Hypothalamus (tissue), 51 donors: ENCODE data around the gene CUL9.

ENCODE experiments used
- DNase-seq, 51 donors: peaks; one replicate each; lab custom pipeline; 2025; lab: John Stamatoyannopoulos, UW

CUL9 gene

DNA sequence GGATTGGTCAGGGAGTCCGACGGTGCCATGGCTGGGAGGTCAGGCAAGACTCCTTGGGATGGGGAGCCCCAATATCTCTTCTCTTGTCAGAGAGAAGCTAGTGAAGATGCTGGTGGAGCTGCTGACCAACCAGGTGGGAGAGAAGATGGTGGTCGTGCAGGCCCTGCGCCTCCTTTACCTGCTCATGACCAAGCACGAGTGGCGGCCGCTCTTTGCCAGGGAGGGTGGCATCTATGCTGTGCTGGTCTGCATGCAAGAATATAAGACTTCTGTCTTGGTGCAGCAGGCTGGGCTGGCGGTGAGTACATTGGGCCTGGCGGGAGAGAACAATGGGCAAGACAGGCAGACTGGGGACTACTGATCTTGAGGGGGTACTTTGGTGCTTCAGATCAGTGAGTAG, 10.9 kb downstream of the CUL9 start:
- DNase-seq = no peak

DNA sequence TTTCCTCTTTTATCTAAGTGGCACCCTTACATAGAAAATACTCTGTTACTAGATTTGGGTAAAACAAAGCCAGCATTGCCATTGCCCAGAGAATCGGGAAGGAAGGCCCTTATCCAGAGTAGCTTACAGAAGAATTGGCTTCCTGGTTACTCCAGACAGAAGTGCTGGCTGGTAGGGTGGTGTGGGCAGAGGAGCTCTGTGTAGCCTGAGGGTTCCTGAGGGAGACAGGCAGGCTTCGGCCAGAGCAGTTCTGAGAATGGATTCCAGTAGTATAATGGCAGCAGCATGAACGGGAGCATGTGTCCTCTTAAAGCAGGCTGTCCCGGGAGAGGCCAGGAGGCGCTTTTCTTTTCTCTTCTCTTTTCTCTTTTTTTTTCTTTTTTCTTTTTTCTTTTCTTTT, 11.9 kb downstream of the CUL9 start:
- no peak for DNase-seq

DNA sequence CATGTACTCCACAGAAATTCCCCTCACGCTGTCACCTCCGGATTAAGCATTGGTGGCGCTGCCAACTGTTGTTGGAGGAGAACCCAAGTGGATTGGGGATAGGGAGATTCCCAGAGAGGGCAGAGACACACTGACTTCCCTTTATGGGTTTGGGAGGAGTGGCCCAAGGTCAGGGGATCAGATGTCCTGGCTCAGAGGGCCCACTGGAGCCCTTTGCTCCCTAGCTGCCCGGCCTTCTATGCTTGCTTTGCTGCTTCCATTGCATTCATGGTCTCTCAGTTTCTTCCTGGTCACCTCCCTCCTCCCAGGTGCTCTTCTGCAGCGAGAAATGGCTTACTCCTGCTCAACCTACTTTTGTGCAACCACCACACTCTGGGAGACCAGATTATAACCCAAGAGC, 14.3 kb downstream of the CUL9 start:
- no peak for DNase-seq

DNA sequence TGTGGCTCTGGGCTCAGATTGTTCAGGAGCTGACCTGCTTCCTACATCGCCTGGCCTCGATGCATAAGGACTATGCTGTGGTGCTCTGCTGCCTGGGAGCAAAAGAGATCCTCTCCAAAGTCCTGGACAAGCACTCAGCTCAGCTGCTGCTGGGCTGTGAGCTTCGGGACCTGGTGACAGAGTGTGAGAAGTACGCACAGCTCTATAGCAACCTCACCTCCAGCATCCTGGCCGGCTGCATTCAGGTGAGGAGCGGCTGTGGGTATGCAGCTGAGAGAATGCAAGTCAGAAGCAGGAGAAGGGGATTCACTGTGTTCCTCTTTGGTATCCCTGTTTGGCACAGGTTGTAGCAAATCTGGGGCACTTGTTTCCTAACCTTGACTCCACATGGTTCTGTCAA, 17.9 kb downstream of the CUL9 start:
- no peak for DNase-seq

DNA sequence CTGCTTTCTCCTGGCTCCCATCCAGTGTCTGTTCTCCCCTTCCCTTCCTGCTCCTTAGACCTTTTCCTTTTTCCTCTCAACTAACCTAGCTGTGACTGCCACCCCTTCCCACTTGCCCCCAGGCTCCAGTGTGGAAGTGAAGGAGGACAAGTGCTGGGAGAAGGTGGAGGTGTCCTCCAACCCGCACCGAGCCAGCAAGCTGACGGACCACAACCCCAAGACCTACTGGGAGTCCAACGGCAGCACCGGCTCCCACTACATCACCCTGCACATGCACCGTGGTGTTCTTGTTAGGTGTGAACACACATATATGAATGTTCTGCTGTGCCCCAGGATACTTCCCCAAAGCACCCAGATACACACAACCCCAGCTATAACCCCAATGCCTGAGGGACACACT, 18.5 kb downstream of the CUL9 start:
- DNase-seq = no peak

DNA sequence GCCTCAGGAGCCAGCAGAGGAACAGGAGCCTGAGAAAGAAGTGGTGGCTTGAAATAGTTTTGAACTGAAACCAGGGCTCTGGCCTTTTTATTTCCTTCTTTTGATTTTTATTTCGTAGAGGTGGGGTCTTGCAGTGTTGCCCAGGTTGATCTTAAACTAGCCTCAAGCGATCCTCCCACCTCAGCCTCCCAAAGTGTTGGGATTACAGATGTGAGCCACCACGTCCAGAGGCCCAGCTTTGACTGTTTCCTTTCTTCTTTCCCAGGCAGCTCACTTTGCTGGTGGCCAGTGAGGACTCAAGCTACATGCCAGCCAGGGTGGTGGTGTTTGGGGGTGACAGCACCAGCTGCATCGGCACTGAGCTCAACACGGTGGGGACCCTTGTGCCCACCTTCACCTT, 20.5 kb downstream of the CUL9 start:
- no peak for DNase-seq

DNA sequence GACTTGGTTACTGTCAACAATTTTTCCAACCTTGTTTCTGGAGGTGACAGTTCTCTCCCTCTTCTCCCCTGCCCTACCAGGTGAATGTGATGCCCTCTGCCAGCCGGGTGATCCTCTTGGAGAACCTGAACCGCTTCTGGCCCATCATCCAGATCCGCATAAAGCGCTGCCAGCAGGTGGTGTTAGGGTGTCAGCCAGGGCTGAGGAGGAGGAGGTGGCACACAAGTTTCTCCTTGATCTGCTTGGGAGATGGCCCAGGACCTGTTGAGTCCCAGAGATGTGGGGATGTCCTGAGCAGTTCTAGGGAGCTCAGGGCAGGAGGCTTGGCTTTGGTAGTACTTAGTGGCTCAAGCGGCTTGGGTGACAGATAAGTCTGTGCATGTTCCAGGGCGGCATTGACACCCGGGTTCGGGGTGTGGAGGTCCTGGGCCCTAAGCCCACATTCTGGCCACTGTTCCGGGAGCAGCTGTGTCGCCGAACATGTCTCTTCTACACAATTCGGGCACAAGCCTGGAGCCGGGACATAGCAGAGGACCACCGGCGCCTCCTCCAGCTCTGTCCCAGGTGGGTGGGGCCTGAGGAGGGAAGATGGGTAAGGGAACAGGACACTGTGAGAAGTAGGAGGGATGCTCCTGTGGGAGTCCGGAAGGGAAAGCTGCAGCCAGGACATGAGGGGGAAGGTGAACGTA, 21.2 kb downstream of the CUL9 start:
- no peak for DNase-seq

DNA sequence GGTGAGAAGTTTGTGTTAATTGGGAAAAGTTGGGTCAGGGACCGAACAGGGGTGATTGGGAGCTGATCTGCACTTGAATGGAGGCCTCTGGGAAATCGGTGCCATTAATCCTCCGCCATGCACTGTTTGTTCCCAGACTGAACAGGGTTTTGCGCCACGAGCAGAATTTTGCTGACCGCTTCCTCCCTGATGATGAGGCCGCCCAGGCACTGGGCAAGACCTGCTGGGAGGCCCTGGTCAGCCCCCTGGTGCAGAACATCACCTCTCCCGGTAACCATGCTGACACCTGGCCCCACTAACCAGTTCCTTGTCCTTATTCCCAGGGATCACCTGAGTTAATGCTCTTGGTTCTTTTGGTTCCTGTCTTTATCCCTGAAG, 21.7 kb downstream of the CUL9 start:
- DNase-seq = no peak

DNA sequence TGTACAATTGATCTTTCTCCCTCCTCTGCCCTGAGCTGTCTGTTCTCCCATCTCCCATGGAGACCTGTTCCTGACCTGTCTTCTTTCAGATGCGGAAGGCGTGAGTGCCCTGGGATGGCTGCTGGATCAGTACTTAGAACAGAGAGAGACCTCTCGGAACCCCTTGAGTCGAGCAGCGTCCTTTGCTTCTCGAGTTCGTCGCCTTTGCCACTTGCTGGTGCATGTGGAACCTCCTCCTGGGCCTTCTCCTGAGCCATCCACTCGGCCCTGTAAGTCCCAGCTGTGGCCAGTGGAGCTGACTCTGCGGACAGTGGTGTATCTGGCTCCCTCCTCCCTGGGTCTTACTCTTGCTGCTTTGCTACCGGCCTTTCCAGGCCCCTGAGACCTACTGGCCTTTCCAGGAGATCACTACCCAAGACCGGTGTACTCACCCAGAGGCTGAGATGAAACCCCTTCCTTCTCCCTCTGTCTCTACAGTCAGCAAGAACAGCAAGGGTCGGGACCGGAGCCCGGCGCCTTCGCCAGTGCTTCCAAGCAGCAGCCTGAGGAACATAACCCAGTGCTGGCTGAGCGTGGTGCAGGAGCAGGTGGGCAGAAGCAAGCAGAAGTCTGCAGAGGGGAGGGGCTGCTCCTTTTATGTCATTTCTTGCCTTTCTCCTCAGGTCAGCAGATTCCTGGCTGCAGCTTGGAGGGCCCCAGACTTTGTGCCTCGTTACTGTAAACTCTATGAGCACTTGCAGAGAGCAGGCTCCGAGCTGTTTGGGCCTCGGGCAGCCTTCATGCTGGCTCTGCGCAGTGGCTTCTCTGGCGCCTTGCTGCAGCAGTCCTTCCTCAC, 22.5 kb downstream of the CUL9 start:
- DNase-seq = no peak

DNA sequence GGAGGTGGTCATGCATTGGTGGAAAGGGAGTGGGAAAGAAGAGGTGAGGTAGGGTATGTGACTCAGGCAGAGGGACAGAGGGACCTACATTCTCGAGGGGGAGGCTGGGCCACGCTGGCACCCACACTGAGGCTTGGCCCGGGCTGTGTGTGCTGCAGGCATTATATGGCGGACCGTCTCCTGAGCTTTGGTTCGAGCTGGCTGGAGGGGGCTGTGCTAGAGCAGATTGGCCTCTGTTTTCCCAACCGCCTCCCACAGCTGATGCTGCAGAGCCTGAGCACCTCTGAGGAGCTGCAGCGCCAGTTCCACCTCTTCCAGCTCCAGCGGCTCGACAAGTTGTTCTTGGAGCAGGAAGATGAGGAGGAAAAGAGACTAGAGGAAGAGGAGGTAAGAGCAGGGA, 23.9 kb downstream of the CUL9 start:
- DNase-seq = no peak

DNA sequence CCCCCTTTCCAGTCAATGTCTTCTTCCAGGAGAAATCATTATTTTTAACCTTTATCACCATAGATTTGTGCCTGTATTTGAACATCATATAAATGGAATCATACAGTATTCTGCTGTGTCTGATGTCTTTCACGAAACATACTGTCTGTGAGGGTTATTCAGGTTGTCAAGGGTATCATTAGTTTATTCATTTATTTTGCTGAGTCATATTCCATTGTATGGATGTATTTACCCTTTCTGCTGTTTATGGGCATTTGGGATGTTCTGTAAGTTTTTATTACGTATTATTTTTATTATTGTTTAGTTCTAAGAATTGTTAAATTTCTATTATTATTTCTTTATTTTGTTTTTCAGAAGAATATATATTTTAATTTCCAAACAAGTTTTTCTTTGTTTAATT, 25.3 kb downstream of the CUL9 start:
- DNase-seq = no peak

DNA sequence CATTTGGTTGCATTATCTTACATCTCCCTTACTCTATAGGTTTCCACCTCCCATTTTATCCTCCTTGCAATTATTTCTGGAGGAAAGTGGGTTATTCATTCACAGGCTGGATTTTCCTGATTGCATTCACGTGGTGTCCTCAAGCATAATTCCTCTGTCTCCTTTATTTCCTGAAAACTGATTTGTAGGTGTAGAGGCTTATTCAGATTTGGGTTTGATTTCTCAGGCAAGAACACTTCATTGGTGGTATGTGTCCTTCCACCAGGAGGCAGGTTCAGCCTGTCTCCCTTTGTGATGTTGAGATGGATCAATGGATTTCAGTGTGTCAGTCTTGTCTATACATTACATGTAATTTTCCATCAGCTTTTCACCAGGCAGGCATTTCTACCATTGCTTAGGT, 30.0 kb downstream of the CUL9 start:
- no peak for DNase-seq

DNA sequence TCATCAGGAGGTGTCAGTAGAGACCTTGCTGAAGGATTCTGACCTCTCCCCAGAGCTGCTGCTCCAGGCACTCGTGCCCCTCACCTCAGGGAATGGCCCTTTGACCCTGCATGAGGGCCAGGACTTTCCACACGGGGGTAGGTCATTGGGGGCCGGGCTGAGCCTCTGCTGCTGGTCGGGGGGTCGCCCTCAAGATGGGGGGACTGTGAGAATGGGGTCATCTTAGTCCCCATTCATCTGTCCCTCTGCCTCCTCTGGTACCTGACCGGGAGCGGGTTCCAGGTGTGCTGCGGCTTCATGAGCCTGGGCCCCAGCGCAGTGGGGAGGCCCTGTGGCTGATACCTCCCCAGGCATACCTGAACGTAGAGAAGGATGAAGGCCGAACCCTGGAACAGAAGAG, 31.4 kb downstream of the CUL9 start:
- no peak for DNase-seq

DNA sequence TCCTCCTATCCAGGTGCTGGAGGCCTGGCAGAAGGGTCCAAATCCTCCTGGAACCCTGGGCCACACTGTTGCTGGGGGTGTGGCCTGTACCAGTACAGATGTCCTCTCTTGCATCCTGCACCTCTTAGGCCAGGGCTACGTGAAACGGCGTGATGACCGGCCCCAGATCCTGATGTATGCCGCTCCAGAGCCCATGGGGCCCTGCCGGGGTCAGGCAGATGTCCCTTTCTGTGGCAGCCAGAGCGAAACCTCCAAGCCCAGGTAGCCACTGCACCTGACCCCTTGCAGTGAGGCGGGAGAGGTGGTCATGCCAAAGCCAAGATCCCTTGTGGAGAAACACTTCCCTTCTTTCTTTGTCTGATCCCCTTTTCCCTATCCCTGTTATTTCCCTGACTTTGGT, 33.1 kb downstream of the CUL9 start:
- DNase-seq = no peak

DNA sequence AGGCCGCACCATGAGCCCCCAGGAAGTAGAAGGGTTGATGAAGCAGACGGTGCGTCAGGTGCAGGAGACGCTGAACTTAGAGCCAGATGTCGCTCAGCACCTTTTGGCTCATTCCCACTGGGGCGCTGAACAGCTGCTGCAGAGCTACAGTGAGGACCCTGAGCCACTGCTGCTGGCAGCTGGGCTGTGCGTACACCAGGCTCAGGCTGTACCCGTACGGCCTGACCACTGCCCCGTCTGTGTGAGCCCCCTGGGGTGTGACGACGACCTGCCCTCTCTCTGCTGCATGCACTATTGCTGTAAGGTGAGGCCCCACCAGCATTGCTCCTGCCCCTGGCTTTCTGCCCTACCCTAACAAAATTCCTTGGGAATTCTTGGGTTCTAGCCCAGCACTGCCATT, 34.2 kb downstream of the CUL9 start:
- no peak for DNase-seq

DNA sequence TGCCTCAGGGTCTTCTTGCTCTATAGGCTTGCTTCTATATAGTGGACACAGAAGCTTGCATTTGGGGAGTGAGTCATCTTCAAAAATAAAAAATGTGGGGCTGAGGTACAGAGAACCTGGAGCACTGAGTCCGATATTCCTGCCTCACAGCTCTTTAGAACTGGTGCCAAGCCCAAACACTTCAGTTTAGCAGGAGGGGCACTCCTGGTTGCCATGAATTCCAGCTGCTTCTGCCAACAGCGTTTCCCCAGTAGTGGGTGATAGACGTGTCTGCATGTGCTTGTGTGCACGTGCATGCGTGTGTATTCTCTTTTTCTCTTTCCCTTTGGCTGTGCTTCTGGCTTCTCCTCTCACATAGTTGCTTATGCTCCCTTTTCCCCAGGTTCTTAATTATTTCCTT, 35.4 kb downstream of the CUL9 start:
- no peak for DNase-seq

DNA sequence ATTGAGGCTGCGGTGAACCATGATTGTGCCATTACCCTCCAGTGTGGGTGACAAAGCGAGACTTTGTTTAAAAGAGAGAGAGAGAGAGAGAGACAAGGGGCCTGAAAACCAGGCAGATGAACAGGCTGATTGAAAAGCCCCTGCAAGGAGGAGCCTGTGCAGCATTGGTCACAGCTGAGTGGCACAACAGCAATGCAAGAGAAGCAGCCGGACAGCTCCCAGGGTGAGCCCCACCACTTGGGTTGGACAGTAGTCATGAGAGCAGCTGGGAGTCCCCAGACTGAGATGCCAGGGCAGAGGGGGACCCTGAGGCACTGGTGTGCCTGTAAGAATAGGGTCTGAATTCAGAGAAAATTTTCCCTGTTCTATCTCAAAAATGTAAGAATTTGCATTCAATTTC, 37.1 kb downstream of the CUL9 start:
- peak in 1 of 51 donors; percentile 12 for DNase-seq

DNA sequence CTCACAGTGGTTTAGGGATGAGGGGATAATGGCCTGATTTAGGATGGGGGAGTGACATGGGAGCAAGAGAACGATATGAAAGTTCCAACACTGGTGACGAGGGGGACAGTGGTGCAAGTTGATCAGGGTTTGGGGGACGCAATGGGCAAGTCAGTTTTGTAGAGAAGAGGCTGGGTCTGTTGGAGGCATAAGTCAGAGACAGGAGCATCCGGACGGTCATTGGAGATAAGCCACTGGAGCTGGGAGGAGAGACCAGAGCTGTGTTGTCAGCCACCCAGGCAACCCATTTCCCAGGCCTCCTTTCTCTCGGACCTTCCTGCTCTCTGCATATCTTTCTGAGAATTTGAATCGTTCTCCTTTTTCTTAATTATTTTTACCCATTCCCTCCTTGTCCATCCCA, 37.8 kb downstream of the CUL9 start:
- no peak for DNase-seq

DNA sequence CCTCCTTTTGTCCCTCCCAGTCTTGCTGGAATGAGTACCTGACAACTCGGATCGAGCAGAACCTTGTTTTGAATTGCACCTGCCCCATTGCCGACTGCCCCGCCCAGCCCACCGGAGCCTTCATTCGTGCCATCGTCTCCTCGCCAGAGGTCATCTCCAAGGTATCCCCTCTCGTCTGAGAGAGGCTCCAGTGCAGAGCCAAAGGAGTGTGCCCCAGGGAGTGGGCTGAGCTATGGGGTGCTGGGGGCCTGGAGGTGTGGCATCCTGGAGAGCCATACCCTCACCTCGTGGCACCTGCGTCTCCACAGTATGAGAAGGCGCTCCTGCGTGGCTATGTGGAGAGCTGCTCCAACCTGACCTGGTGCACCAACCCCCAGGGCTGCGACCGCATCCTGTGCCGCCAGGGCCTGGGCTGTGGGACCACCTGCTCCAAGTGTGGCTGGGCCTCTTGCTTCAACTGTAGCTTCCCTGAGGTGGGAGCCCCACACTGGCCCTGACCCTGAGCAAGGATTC, 38.5 kb downstream of the CUL9 start:
- DNase-seq = no peak

DNA sequence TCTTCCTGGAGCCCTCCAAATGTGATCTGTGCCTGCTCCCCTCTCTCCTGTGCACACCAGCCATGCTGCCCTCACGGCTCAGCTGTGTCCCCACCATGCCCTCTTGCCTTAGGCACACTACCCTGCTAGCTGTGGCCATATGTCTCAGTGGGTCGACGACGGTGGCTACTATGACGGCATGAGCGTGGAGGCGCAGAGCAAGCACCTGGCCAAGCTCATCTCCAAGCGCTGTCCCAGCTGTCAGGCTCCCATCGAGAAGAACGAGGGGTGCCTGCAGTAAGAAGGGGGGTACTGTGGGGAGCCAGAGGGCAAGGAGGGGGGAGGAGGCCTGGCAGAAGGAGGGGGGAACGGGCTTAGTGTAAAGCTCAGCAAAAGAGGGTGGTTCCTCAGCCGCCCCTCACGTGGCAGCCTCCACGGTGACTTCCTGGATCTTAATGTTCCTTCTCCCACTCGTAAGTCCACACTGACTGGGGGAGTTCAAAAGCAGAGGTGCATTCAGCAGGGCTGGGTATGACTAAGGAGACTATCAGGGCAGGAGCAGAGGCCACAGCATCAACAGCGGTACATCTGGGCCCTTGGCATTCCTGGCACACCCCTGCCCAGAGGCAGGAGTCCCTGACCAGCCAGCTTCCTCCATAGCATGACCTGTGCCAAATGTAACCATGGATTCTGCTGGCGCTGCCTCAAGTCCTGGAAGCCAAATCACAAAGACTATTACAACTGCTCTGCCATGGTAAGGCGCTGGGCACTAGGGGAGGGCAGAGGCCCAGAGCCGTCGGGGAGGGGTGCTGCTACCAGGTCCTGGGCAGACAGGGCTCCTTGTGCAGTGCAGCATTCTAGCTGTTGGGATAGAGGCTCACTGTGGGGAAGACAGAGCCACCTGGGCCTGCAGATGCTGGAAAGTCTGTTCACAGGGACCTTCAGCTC, 39.3 kb downstream of the CUL9 start:
- peak in 26 of 51 donors; percentile 3 to 68 (median 32) for DNase-seq

DNA sequence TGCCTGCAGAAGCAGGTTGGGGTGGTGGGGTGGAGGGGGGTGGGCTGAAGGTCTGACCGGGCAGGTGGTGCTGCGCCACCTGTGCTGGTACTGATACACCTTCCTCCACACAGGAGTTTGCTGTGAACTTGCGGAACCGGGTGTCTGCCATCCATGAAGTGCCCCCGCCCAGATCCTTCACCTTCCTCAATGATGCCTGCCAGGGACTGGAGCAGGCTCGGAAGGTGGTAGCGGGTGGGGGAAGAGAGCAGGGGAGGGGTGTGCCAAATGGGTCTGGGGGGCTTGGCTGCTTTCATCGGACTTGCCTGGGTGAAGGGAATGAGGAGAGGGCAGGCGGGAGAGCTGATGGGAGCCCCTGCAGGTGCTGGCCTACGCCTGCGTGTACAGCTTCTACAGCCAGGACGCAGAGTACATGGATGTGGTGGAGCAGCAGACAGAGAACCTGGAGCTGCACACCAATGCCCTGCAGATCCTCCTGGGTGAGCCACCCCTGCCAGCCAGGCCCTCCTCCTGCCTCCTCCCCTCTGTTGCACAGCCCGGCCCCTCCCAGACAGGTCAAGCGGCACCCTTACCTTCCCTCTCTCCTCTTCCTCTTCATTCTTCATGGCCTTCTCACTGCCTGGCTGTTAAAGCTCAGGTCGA, 40.5 kb downstream of the CUL9 start:
- DNase-seq = no peak
